Adipocyte (in vitro differentiated cells): Measurements from ENCODE around the gene FADS1.

Experiments
- DNase-seq: peaks from one replicate; pipeline ENCODE4 v3.0.0-alpha.2; 2015; ENCODE audit warnings: low read depth
- H3K27me3 ChIP-seq: replicated peaks from 2 replicates; pipeline ENCODE4 v1.7.0; 2013; ENCODE audit warnings: mild to moderate bottlenecking, low read length, moderate library complexity; ENCODE audit not compliant: control insufficient read depth, insufficient read depth
- H3K36me3 ChIP-seq: 2 replicates; pipeline ENCODE4 v1.7.0; 2013; ENCODE audit warnings: low read length, mild to moderate bottlenecking, moderate library complexity; ENCODE audit not compliant: control insufficient read depth, insufficient read depth, severe bottlenecking
- H3K4me1 ChIP-seq: 2 replicates; pipeline ENCODE4 v1.7.0; 2013; ENCODE audit warnings: mild to moderate bottlenecking, low read length, moderate library complexity; ENCODE audit not compliant: control insufficient read depth, insufficient read depth
- H3K4me3 ChIP-seq: 2 replicates; pipeline ENCODE4 v1.7.0; 2013; ENCODE audit warnings: mild to moderate bottlenecking, low read length, moderate library complexity
- H3K9ac ChIP-seq: 2 replicates; pipeline ENCODE4 v1.7.0; 2013; ENCODE audit warnings: mild to moderate bottlenecking, low read length, moderate library complexity
- H3K9me3 ChIP-seq: 2 replicates; pipeline ENCODE4 v1.7.0; 2013; ENCODE audit warnings: mild to moderate bottlenecking, low read length, moderate library complexity; ENCODE audit not compliant: control insufficient read depth

Gene FADS1

DNA sequence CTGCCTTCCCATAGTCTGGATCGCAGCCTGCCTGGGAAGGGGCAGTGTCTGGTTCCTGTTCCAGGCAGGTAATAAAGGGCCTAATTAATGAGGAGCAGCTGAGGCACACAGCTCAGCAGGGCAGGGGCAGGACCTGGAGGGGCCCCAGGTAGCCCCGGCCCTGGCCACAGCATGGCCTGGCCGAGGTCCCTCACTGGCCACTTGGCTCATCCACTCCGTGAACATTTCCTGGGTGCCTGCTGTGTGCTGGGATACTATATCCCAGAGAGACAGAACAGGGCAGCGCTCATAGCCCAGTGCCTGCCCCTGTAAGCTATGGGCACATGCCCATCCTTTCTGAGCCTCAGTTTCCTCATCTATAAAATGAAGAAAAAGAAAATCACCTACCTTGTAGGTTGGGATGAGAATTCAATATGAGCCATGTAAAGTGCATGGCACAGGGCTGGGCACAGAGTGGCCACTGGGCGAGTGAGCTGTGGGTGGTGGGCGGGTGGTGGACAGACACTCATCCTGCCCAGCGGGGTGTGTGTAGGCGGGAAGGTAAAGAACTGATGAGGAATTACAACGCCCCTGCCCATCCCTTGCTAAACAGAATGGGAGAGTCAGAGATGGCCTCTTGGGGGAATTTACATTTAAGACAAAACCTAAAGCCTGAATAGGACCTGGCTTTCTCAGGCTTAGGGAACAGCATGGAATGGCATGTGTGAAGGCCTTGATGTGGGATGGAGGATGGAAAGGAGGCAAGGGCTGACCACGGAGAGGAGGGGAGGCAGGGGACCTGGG is 55.2 kb downstream of the FADS1 start:
- H3K4me3 ChIP-seq = no peak overlapping the region
- H3K4me1 ChIP-seq = no peaks in the 10 kb centered on the region
- peaks cover 37% of the 10 kb centered on the region for H3K27me3 ChIP-seq
- DNase-seq = no peak
- H3K9ac ChIP-seq = no peak overlapping the region
- H3K9me3 ChIP-seq = no peaks in the 10 kb centered on the region
- no peaks in the 10 kb centered on the region for H3K36me3 ChIP-seq

DNA sequence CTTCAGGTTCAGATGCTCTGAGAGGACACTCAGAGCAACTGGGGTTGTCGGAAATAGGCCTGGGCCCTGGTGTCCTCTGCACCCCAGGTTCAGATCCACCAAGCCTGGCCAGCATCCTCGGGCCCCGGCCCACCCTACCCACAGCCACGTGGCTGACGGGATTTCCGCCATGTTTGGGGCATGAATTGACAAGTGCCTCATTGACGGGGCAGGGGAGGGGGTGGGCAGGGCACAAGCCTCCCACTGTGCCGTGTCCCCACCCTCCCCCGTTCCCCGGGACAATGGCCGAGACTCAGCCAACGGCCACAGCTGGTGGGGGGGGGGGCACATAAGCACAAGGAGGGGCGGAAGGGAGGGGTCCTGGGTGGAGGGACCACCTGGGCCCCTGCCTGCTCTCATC is 55.9 kb downstream of the FADS1 start:
- Histone ChIP-seq H3K4me3 (no peak overlapping the region), H3K9me3 (no peaks in the 10 kb centered on the region), H3K9ac (no peak overlapping the region), H3K4me1 (no peaks in the 10 kb centered on the region), H3K36me3 (no peaks in the 10 kb centered on the region), H3K27me3 (peaks cover 37% of the 10 kb centered on the region)
- DNase-seq = no peak

DNA sequence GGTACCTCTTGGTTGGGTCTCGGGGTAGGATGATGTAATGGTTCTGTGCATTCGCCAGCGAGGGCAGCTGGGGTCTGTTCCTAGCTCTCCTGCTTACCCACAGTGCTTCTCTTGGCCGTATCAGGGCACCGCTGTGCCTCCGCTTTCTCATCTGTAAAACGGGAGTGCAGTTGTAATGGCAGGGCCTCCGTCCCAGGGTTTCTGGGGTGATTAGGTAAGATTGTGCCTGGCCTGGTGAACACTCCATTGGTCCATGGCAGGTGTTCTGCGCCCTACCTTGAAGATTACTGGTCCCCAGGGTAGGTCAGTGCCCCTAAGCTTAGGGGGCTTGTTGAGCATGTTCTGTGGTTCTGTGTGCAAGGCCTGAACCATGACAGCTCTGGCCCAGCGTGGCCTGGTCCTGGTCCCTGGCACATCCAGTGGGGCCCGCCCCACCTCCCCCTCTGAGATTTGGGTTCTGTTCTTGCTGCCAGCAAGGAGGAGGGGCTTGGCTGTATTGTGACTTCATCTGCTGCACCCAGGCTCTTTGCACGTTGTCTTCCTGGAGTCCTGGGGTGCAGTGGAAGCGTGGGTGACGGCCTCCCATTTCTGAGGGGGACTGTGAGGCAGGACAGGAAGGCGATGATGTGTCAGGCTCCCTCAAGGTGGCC is 59.5 kb downstream of the FADS1 start:
- H3K4me3 ChIP-seq = no peak overlapping the region
- H3K4me1 ChIP-seq = no peaks in the 10 kb centered on the region
- peaks cover 18% of the 10 kb centered on the region for H3K27me3 ChIP-seq
- H3K9me3 ChIP-seq = no peaks in the 10 kb centered on the region
- H3K36me3 ChIP-seq = no peaks in the 10 kb centered on the region
- no peak for DNase-seq
- H3K9ac ChIP-seq = no peak overlapping the region

DNA sequence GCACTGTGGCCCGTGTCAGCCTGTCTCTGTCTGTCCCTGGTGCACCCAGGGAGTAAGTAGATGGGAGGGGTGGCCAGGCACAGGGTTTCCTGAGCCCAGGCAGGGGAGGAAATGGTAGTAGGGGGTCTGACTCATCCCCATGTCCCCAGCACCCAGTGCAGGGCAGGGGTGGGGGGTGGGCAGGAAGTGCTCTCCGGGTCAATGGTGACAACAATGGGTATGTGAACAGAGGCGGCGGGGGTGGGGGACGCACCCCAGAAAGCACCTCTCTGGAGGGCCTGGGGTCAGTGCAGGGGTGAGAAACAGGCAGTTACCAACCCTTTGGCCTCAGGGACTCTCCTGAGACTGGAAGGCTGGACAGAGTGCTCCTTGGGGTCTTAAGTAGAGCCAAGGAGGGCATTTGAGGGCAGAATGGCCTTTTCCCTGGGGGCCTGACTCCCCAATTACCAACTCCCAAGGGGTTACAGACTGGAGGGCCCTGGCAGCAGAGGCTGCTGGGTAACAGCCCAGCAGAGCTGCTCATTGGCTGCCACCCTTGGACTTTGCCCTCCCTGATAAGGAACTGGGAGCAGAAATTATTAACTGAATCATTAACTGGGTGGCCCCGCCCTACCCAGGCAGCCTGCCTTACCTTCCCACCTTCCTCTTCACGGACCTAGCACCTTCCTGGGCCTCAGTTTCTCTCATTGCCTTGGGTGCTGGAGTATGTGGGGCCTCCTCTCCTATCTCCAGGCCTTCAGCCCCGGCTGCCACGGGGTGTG is 60.2 kb downstream of the FADS1 start:
- Histone ChIP-seq H3K4me1 (no peaks in the 10 kb centered on the region), H3K9ac (no peak overlapping the region), H3K9me3 (no peaks in the 10 kb centered on the region), H3K4me3 (no peak overlapping the region), H3K27me3 (peaks cover 17% of the 10 kb centered on the region), H3K36me3 (no peaks in the 10 kb centered on the region)
- DNase-seq = no peak

DNA sequence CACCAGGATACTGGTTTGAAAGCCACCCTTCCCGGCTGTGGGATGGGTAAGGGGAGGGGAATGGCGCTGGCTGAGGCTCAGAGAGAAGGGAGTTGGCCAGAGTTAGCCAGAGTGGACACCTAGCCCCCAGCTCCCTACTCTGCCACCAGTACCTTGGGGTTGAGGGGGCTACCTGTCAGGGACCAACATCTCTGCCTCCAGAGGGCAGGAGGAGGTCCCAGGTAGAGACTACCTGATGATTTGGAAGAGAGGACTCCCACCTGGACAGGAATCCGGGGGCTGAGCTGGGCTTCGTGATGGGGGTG is 60.7 kb downstream of the FADS1 start:
- no peaks in the 10 kb centered on the region for H3K36me3 ChIP-seq
- DNase-seq = no peak
- H3K9ac ChIP-seq = no peak overlapping the region
- H3K4me3 ChIP-seq = no peak overlapping the region
- no peaks in the 10 kb centered on the region for H3K9me3 ChIP-seq
- H3K4me1 ChIP-seq = no peaks in the 10 kb centered on the region
- peaks cover 13% of the 10 kb centered on the region for H3K27me3 ChIP-seq

DNA sequence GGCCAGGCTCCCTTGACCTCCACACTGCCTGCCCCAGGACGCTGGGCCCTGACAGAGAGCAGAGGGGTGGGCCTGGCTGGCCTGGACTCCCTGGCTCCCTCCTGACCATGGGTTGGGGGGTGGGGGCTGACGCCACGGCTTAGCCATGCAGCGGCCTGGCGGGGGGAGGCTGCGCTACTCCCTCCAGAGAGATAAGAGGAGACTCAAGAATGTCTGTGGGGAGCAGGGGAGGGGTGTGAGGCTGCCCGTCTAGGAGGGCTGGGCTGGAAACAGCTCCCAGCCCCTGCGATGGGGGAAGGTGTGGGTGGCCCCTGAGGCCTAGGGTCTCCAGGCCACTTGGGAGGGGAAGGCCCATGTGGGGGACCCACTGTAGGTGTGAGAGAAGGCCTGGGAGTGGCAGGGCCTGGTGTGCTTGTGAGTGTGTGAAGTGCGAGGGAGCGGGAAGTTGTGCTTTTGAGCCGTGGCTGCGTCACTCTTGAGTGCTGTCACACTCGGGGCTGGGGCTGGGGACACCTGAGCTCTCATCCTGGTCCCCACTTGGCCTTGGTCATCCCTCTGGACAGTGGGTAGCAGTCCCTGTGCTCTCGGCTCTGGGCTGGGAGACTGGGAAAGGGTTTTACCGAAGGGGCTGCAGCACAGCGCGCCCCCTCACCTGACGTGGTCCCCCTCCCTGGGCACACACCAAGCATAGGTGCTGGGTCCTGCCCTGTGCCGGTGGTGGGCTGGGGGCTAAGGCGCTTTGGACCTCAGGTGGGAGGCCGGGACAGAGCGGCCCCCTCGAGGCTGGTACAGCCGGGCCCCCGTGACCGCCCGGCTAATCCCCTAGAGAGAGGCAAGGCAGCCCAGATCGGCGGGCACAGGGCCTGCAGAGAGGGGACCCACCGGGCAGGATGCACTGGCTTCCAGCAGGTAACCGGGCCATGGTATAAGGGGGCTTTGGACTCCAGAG is 62.0 kb downstream of the FADS1 start:
- Histone ChIP-seq H3K4me1 (no peaks in the 10 kb centered on the region), H3K9me3 (no peaks in the 10 kb centered on the region), H3K36me3 (no peaks in the 10 kb centered on the region), H3K27me3 (peaks cover 6% of the 10 kb centered on the region), H3K9ac (no peak overlapping the region), H3K4me3 (no peak overlapping the region)
- DNase-seq = no peak

DNA sequence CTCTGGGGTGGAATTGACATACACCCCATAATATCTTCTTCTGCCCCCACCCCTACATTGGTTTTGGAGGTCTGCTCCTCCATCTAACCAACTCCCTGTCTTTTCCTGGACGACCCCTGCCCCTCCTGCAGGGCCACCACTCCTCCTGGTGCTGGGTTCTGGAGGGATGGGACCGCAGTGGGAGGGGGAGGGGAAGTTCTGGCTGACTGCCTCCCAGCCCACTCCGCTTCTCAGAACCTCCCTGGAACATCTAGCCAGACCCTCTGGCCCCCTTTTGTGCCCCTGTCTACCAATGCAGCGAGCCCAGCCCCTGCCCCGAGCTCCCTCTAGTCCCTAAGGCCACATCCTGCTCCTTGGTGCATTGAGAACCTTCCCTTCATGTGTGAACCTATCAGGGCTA is 63.1 kb downstream of the FADS1 start:
- no peak overlapping the region for H3K4me3 ChIP-seq
- DNase-seq = no peak
- peaks cover 8% of the 10 kb centered on the region for H3K27me3 ChIP-seq
- H3K4me1 ChIP-seq = no peaks in the 10 kb centered on the region
- no peak overlapping the region for H3K9ac ChIP-seq
- H3K9me3 ChIP-seq = no peaks in the 10 kb centered on the region
- no peaks in the 10 kb centered on the region for H3K36me3 ChIP-seq

DNA sequence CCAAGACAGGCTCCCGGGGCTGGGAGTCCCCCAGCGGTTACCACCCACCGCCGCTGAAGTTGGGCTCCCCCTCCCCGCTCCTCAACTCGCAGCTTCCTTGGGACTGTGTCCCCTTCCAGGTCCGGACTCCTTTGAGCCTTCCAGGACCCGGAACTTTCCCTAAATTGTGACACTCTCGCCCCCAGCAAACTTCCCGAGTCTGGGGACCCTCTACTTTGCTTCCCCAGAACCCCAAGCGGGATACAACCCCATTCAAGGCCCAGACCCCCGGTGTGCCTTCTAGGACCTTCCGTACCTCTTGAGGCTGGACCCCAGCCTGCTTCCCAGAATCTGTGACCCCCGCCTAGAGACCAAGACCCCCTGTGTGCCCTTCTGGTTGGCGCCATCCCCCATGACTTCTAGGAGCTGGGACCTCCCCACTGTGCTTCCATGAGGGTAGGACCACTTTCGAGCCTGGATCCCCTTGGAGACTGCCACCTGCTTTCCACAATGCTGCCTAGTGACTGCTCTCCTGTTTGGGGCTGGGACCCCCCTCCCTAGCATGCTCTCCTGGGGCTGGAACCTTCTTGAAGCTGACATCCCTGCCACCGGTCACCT is 63.8 kb downstream of the FADS1 start:
- H3K27me3 ChIP-seq = peaks cover 12% of the 10 kb centered on the region

DNA sequence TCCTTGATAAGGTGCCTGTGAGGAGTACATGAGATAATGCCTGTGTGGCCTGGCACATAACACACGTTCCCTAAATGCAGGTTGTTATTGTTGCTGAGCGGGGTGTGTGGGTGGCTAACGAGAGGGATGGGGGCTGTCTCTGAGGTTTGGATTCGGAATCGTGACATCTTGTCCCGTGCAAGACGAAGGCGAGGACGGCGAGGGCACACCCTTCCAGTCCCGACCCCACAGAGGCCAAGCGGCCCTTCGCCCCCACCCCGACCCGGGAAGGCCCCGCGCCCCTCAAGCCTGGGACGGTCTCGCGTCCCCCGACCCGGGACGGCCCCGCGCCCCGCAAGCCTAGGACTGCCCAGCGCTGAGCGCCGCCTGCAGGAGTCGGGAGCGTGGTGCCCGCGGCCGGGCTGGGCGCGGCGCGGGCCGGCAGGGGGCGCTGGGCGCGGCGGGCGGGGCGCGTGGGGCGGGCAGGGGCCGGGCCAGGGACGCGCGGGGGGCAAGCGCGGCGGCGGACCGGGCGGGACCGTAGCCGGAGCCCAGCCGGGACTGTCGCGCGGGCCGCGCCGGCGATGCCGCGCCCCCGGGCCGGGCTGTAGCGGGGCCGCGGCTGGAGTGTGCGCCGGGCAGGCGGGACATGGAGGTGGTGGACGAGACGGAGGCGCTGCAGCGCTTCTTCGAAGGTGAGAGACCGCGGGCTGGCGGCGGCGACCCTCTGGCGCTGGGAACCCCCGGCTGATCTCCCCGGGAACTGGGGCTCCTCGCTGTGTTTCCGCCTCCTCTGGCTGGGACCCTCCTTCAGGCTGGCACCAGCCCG is 64.5 kb downstream of the FADS1 start, which contains the start of gene MYRF:
TSS of gene MYRF (plus strand) at position 520 of the 808 bp plus-strand sequence. CDS start at position 629, 109 bp downstream.
- no peak within 1 kb of the TSS for H3K9ac ChIP-seq
- DNase-seq = peak; percentile 85
- peaks cover 12% of the 10 kb centered on the region for H3K27me3 ChIP-seq
- no peaks in the 10 kb centered on the region for H3K4me1 ChIP-seq
- H3K4me3 ChIP-seq = no peak within 1 kb of the TSS
- no peaks in the 10 kb centered on the region for H3K9me3 ChIP-seq
- H3K36me3 ChIP-seq = no peaks in the 10 kb centered on the region

More for the DNA sequence above, 63.8 kb downstream of the FADS1 start:
- Histone ChIP-seq H3K4me1 (no peaks in the 10 kb centered on the region), H3K4me3 (no peak overlapping the region), H3K36me3 (no peaks in the 10 kb centered on the region), H3K9ac (no peak overlapping the region), H3K9me3 (no peaks in the 10 kb centered on the region)
- DNase-seq = no peak

DNA sequence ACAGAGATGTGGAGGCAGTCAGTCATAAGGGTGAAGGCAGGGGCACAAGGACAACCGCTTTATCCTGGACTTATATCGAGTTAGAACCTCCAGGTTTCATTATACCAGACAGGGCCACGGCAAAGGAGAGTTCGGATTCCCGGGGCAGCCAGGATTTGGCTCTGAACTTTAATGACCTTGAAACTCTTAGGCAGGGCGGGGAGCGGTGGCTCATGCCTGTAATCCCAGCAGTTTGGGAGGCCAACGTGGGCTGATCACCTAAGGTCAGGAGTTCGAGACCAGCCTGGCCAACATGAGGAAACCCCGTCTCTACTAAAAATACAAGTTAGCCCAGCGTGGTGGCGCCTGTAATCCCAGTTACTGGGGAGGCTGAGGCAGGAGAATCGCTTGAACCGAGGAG is 65.4 kb downstream of the FADS1 start:
- no peak overlapping the region for H3K4me3 ChIP-seq
- H3K9me3 ChIP-seq = no peaks in the 10 kb centered on the region
- no peak overlapping the region for H3K9ac ChIP-seq
- peaks cover 12% of the 10 kb centered on the region for H3K27me3 ChIP-seq
- DNase-seq = no peak
- no peaks in the 10 kb centered on the region for H3K4me1 ChIP-seq
- no peaks in the 10 kb centered on the region for H3K36me3 ChIP-seq
